ENCODE results near the gene ADO. TPM values are rescaled to one million over a fixed set of nuclear protein-coding genes. Genes with fewer than 3 reads are reported as not detected.
"Not testable (repeated sequence)": the region's sequence is repeated elsewhere in the genome, so short reads cannot be mapped to it uniquely, and the experiment has no call there.

Gene ADO
- total RNA-seq, 1 donor = 25.5 TPM

DNA sequence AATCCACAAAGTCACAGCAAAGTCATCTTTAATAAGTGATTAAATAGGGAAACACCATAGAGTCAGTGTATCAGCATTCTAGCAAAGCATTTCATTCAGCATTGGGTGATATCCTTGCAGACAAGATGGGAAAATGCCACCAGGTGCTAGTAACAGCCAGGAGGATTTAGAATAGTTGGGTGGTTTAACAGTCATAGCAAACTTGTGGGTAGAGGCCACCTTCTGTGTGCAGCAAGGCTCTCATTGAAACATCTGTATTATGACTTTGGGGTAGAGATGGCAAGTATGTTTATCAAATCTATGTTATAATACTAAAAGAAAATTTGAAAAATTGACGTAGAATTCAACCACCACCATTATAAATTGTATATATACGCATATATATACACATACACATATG lies 26.4 kb upstream of the ADO start:
- H3K4me3 ChIP-seq (ENCODE audit: low read depth, low read length) = no peak overlapping the region
- TF ChIP-seq, protein P1, sequence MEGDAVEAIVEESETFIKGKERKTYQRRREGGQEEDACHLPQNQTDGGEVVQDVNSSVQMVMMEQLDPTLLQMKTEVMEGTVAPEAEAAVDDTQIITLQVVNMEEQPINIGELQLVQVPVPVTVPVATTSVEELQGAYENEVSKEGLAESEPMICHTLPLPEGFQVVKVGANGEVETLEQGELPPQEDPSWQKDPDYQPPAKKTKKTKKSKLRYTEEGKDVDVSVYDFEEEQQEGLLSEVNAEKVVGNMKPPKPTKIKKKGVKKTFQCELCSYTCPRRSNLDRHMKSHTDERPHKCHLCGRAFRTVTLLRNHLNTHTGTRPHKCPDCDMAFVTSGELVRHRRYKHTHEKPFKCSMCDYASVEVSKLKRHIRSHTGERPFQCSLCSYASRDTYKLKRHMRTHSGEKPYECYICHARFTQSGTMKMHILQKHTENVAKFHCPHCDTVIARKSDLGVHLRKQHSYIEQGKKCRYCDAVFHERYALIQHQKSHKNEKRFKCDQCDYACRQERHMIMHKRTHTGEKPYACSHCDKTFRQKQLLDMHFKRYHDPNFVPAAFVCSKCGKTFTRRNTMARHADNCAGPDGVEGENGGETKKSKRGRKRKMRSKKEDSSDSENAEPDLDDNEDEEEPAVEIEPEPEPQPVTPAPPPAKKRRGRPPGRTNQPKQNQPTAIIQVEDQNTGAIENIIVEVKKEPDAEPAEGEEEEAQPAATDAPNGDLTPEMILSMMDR (IDR thresholded peaks at IDR 0.05; ENCODE audit: insufficient read depth, low read depth, low read length) = no peak
- DNase-seq (ENCODE audit: low read depth) = no peak

GRCh38 chr10:62779487-62780248 lies 24.9 kb upstream of the ADO start:
- no peak overlapping the region for H3K4me3 ChIP-seq (ENCODE audit: low read depth, low read length)
- TF ChIP-seq, protein P1 (IDR thresholded peaks at IDR 0.05; ENCODE audit: insufficient read depth, low read depth, low read length) = no peak
- no peak for DNase-seq (ENCODE audit: low read depth)

GRCh38 chr10:62784537-62784936 lies 20.0 kb upstream of the ADO start:
- DNase-seq (ENCODE audit: low read depth); H3K4me3 ChIP-seq (ENCODE audit: low read depth, low read length): not testable (repeated sequence)

- not testable (repeated sequence) for H3K4me3 ChIP-seq (ENCODE audit: low read depth, low read length); DNase-seq (ENCODE audit: low read depth)
Measured at GRCh38 chr10:62788285-62788684, 16.2 kb upstream of the ADO start.

GRCh38 chr10:62788861-62789467 lies 15.6 kb upstream of the ADO start:
- H3K4me3 ChIP-seq (ENCODE audit: low read depth, low read length) = no peak overlapping the region
- TF ChIP-seq, protein P1 (IDR thresholded peaks at IDR 0.05; ENCODE audit: insufficient read depth, low read depth, low read length) = no peak
- DNase-seq (ENCODE audit: low read depth) = no peak

DNA sequence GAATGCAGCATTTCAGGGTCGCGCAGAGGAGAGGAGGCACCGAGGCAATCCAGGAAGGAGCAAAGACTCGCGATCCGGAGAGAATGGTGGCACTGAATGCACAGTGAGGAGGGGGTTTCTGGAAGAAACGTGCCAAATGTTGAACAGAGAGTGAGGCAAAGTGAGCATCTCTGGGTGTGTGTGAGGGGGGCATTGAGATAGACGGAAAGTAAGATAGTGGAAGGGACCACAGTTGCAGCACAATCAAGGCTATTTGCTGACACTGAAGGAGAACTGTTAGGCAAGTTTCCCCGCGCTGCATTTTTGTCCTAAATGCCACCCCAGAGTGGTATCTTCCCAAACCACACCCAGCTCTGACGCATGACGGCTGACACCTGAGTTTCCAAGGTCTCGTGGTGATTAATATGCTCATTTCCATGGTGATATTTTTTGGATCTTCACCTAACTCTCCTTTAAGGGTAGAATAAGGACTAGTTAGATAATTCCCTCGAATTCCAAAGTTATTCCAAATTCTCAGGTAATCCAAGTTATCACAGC lies 14.4 kb upstream of the ADO start:
- H3K4me3 ChIP-seq (ENCODE audit: low read depth, low read length) = no peak overlapping the region
- TF ChIP-seq, protein P1 (IDR thresholded peaks at IDR 0.05; ENCODE audit: insufficient read depth, low read depth, low read length) = no peak
- no peak for DNase-seq (ENCODE audit: low read depth)

DNA sequence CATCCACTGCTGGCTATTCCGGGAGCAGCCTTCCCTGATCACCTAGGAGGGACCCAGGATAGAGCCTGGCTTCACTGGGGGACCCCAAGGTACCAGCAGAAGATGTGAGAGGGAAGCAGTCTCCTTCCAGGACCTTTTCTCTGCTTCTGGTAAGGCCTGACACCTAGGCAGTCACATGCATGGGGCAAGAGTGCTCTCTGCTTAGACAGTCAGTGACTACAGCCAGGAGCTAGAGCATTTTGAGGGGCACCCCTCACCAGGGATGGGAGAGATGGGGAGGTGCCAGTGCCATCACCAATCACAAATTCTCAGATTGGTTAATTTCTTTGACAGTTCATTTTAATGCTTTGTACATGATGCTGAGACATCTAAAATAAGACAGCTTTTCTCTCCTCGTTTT lies 13.9 kb upstream of the ADO start:
- DNase-seq (ENCODE audit: low read depth) = no peak
- TF ChIP-seq, protein P1 (IDR thresholded peaks at IDR 0.05; ENCODE audit: insufficient read depth, low read depth, low read length) = no peak
- no peak overlapping the region for H3K4me3 ChIP-seq (ENCODE audit: low read depth, low read length)

GRCh38 chr10:62792261-62792660 lies 12.3 kb upstream of the ADO start:
- TF ChIP-seq, protein P1 (IDR thresholded peaks at IDR 0.05; ENCODE audit: insufficient read depth, low read depth, low read length) = no peak
- DNase-seq (ENCODE audit: low read depth) = no peak
- no peak overlapping the region for H3K4me3 ChIP-seq (ENCODE audit: low read depth, low read length)

Measured in fibroblast of villous mesenchyme (primary cell).